ENCODE measurements around the gene BCAN.

- no peak for TF ChIP-seq POLR2A (IDR thresholded peaks at IDR 0.05)
- TF ChIP-seq, protein P1, sequence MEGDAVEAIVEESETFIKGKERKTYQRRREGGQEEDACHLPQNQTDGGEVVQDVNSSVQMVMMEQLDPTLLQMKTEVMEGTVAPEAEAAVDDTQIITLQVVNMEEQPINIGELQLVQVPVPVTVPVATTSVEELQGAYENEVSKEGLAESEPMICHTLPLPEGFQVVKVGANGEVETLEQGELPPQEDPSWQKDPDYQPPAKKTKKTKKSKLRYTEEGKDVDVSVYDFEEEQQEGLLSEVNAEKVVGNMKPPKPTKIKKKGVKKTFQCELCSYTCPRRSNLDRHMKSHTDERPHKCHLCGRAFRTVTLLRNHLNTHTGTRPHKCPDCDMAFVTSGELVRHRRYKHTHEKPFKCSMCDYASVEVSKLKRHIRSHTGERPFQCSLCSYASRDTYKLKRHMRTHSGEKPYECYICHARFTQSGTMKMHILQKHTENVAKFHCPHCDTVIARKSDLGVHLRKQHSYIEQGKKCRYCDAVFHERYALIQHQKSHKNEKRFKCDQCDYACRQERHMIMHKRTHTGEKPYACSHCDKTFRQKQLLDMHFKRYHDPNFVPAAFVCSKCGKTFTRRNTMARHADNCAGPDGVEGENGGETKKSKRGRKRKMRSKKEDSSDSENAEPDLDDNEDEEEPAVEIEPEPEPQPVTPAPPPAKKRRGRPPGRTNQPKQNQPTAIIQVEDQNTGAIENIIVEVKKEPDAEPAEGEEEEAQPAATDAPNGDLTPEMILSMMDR (IDR thresholded peaks at IDR 0.05) = no peak
These were observed 50.6 kb downstream of the BCAN start for GRCh38 chr1:156692441-156692924.
